PFSK-1 (cell line): ENCODE data around the gene CUL7.

ENCODE experiments used
- FOXP2 ChIP-seq: optimal IDR thresholded peaks from 2 replicates; pipeline ENCODE3; 2011; ENCODE audit warnings: borderline replicate concordance, control low read depth, inconsistent platforms; ENCODE audit not compliant: insufficient read depth; ENCODE audit errors: extremely low read length, extremely low read depth
- POLR2AphosphoS5 ChIP-seq: IDR thresholded peaks from 2 replicates; pipeline ENCODE4 v1.6.1; 2012; ENCODE audit warnings: low read depth, mild to moderate bottlenecking, control low read depth, low read length, moderate library complexity
- REST ChIP-seq, 2 experiments: IDR thresholded peaks; 2 replicates each; pipeline versions ENCODE4 v1.6.1 to v1.8.0; 2011 to 2012; ENCODE audit warnings: low read depth in 2 of 2, low read length in 2 of 2, control low read depth in 1 of 2, inconsistent platforms in 1 of 2, mild to moderate bottlenecking in 1 of 2, moderate library complexity in 1 of 2; ENCODE audit not compliant: insufficient read depth in 1 of 2
- SIN3A ChIP-seq: IDR thresholded peaks from 2 replicates; pipeline ENCODE4 v1.6.1; 2012; ENCODE audit warnings: mild to moderate bottlenecking, low read length, moderate library complexity, borderline replicate concordance; ENCODE audit not compliant: insufficient read depth
- TAF1 ChIP-seq: IDR thresholded peaks from 2 replicates; pipeline ENCODE4 v1.6.1; 2012; ENCODE audit warnings: low read length, control low read depth, borderline replicate concordance; ENCODE audit not compliant: insufficient read depth

The CUL7 gene

GRCh38 chr6:43082806-43083655 lies 29.4 kb upstream of the CUL7 start:
- no peak for TF ChIP-seq FOXP2

- TF ChIP-seq TAF1, result no peak
- no peak for TF ChIP-seq POLR2AphosphoS5
- no peak for TF ChIP-seq SIN3A
- TF ChIP-seq FOXP2, result no peak
- no peak for TF ChIP-seq REST (IDR thresholded peaks at IDR 0.05; ENCODE audit: insufficient read depth in 1 of 2, low read depth in 2 of 2, low read length in 2 of 2)
These were observed 27.4 kb upstream of the CUL7 start for GRCh38 chr6:43081043-43081442.

- TF ChIP-seq TAF1 (no peak), POLR2AphosphoS5 (no peak), SIN3A (no peak), REST (IDR thresholded peaks at IDR 0.05; ENCODE audit: insufficient read depth in 1 of 2, low read depth in 2 of 2, low read length in 2 of 2) (no peak), FOXP2 (no peak)
These were observed 25.0 kb upstream of the CUL7 start for GRCh38 chr6:43078691-43079090.

- TF ChIP-seq FOXP2 (no peak), SIN3A (no peak), REST (IDR thresholded peaks at IDR 0.05; ENCODE audit: insufficient read depth in 1 of 2, low read depth in 2 of 2, low read length in 2 of 2) (no peak), POLR2AphosphoS5 (no peak), TAF1 (no peak)
These were observed 24.4 kb upstream of the CUL7 start for GRCh38 chr6:43077981-43078511.

- TF ChIP-seq REST (IDR thresholded peaks at IDR 0.05; ENCODE audit: insufficient read depth in 1 of 2, low read depth in 2 of 2, low read length in 2 of 2) (no peak), SIN3A (no peak), POLR2AphosphoS5 (no peak)
These were observed 23.7 kb upstream of the CUL7 start for GRCh38 chr6:43077333-43077809.
